ENCODE results near the gene SP8.

Gene SP8

DNA sequence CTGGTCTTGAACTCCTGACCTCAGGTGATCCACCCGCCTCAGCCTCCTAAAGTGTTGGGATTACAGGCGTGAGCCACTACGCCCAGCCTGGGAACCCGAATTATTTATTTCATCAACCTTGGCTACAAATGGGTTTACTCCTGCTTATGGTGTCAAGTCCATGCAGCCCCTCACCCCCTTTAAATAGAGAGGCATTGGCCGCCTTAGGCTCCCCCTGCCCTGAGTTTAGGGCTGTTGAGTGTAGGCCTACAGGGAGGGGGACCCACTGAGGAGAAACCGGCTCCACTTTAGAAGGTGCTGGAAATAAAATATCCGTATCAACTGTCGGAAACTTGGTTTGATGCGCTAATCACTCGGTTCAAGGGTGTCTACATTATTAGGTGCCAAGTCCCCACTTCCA lies 8.7 kb upstream of the SP8 start:
- no peak for DNase-seq (ENCODE audit: low read depth)
- TF ChIP-seq, protein P1, sequence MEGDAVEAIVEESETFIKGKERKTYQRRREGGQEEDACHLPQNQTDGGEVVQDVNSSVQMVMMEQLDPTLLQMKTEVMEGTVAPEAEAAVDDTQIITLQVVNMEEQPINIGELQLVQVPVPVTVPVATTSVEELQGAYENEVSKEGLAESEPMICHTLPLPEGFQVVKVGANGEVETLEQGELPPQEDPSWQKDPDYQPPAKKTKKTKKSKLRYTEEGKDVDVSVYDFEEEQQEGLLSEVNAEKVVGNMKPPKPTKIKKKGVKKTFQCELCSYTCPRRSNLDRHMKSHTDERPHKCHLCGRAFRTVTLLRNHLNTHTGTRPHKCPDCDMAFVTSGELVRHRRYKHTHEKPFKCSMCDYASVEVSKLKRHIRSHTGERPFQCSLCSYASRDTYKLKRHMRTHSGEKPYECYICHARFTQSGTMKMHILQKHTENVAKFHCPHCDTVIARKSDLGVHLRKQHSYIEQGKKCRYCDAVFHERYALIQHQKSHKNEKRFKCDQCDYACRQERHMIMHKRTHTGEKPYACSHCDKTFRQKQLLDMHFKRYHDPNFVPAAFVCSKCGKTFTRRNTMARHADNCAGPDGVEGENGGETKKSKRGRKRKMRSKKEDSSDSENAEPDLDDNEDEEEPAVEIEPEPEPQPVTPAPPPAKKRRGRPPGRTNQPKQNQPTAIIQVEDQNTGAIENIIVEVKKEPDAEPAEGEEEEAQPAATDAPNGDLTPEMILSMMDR (conservative IDR thresholded peaks at IDR 0.05; ENCODE audit: low read depth, low read length) = no peak

DNA sequence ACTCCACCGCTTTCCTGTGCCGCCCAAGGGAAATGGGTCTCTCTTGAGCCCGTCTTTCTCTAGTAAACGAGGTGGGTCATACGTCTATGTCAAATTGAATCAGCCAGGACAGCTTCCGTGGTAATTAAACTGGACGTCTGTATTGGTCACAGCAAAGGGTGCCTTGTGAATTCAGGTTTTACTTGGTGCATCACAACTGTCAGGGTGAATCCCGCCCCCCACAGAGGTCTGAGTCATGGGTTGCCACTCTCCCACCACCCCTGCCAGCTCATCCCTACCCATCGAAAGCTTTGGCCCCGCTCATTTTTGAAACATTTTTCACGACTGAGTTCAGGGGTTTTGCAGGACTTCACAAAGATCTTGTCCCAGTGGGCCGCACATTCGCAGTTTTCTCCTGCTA lies 8.0 kb upstream of the SP8 start:
- H3K4me3 ChIP-seq (ENCODE audit: low read depth, low read length) = no peak overlapping the region
- TF ChIP-seq, protein P1 (conservative IDR thresholded peaks at IDR 0.05; ENCODE audit: low read depth, low read length) = no peak
- no peak for DNase-seq (ENCODE audit: low read depth)

More for the DNA sequence above, 8.7 kb upstream of the SP8 start:
- no peak overlapping the region for H3K4me3 ChIP-seq (ENCODE audit: low read depth, low read length)

DNA sequence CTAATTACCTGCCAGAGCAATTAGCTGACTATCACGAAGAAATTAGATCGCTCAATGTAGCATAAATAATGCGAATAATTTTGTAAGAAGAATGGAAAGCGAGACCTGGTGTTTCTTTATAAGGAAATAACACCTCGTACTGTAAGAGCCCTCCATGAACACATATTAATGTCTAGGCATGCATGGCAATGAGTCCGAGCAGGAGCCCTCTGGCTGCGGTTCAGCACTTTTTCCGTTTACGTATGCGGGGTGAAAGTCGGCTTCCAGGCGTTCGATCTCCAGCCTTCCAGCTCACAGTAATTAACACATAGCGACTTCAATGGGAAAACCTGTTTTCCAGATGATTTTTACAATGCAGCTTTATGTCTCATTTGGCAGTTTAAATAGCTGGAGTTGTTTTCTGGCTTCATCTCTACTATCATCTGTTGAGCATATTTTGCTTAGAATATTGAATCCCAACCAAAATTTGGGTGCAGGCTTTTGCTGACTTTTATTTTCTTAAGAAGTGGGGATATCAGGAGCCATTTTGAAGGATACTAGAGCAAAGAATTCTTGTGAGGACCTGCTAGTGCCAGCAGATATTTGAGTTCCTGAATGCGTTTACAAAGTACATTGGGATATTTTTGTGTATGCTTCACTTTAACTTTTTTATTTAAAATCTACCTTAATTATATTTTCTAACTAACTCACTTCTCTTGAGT lies 7.2 kb upstream of the SP8 start:
- no peak overlapping the region for H3K4me3 ChIP-seq (ENCODE audit: low read depth, low read length)
- no peak for DNase-seq (ENCODE audit: low read depth)
- TF ChIP-seq, protein P1 (conservative IDR thresholded peaks at IDR 0.05; ENCODE audit: low read depth, low read length) = no peak

DNA sequence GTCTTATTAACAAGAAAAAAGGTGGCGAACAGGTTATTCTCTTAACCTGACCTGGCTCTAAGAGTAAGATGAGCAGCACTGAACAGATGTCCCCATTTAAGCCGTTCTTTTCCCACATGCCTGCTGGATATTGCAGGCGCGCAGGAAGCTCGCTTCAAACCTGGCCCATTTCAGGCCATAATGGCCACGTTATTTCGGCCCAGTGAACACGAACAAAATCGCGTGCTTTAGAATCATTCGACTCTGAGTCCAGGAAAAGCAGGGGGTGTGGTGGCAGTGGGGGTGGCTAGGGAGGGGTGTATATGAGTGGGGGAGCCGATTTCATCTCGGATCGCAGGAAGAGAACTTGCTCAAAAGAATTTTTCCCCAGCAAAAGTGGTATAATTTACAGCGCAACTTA lies 6.6 kb upstream of the SP8 start:
- TF ChIP-seq, protein P1 (conservative IDR thresholded peaks at IDR 0.05; ENCODE audit: low read depth, low read length) = no peak

DNA sequence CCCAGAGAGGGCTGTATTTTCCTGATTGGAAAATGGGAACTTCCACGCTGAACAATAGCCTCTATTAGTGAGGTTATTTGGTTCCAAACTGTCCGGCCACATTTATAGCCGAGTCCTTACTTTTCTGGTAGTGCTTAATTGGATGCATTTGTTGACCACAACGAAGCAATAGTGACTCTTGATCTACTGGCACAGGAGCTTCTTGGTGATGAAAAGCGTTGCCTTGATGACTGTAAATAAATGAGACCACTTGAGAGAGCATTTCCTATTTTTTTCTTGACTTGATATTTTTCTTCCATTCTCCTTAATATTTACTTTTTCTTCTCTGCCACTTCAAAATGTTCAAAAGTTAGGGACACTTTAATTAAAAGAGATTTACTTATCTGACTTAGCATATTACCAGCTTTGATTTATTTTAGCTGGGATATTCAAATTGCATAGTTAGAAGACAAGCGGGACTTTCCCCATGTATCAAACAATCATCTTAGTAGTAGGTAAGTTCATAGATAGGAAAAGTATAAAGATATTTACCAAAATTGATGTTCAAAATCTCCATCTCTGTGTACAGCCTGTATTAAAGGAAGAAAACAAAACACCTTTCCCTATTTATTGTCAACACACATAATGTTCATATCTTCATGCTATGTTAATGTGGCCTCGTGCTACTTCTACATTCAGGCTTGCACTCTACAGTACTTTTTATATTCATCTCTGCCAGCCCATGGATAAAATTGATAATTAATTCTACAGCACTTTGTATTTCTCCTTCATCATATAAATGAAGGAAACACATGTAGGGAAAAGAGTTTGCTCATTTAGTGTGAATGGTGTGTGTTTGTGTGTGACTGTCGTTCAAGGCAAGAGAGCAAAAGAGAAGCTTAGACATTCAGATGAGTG lies 5.1 kb upstream of the SP8 start:
- TF ChIP-seq, protein P1 (conservative IDR thresholded peaks at IDR 0.05; ENCODE audit: low read depth, low read length) = no peak
- H3K4me3 ChIP-seq (ENCODE audit: low read depth, low read length) = no peak overlapping the region
- DNase-seq (ENCODE audit: low read depth) = no peak

More for the DNA sequence above, 6.6 kb upstream of the SP8 start:
- no peak for DNase-seq (ENCODE audit: low read depth)
- H3K4me3 ChIP-seq (ENCODE audit: low read depth, low read length) = no peak overlapping the region

DNA sequence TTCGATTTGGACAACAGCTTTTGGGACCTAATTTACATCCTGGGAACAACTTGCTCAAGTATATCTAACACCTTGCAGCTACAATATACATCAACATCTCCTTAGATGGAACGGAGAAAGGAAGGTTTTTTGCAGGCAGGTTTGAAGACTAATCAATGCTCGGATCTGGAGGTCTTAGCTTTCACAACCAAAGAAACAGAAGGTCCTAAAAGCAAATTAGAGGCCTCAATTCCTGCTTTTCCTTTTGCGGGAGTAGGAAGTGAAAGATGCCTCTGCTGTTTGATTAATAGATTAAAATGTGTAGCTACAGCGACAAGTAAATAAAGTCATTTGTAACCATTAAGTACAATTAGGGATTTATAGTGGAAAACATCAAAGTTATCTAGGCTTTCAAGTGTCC lies 3.7 kb upstream of the SP8 start:
- no peak for DNase-seq (ENCODE audit: low read depth)
- TF ChIP-seq, protein P1 (conservative IDR thresholded peaks at IDR 0.05; ENCODE audit: low read depth, low read length) = no peak
- H3K4me3 ChIP-seq (ENCODE audit: low read depth, low read length) = no peak overlapping the region

Measured in choroid plexus epithelial cell (primary cell).